OCI-LY7 (cell line): ENCODE results near the gene HERC5. TPM values are rescaled to one million over a fixed set of nuclear protein-coding genes. Genes with fewer than 3 reads are reported as not detected.
"Not testable (repeated sequence)": the region's sequence is repeated elsewhere in the genome, so short reads cannot be mapped to it uniquely, and the experiment has no call there.

ENCODE experiments used
- BruUV-seq: library from RNA; stranded (reverse); fragments of 400-500 nt; replicated peaks from 2 replicates; lab custom pipeline; 2021; lab: Mats Ljungman, UMichigan
- CTCF ChIA-PET: fragments of 300-600 bp; sonication (Branson Sonifier 250); formaldehyde crosslinking; loops from one replicate; lab custom pipeline; 2022; ENCODE audit warnings: antibody characterized with exemption; ENCODE audit not compliant: unreplicated experiment; lab: Charles Lee
- POLR2A ChIA-PET: fragments of 300-600 bp; sonication (Branson Sonifier 250); formaldehyde crosslinking; loops from one replicate; lab custom pipeline; 2022; ENCODE audit warnings: antibody characterized with exemption; lab: Charles Lee
- DNase-seq: peaks from one replicate; pipeline ENCODE4 v3.0.0-alpha.2; 2015; ENCODE audit warnings: low spot score
- H2AFZ ChIP-seq: fragments of 200-600 bp; sonication (generic), shearing (Covaris generic); 2 replicates; pipeline ENCODE4 v1.6.1; 2014; ENCODE audit warnings: mild to moderate bottlenecking, antibody characterized with exemption, low read length, moderate library complexity
- H3K27ac ChIP-seq: fragments of 200-600 bp; sonication (generic); 2 replicates; pipeline ENCODE4 v1.5.1; 2014; ENCODE audit warnings: mixed run types, low read depth, mild to moderate bottlenecking, moderate library complexity, low read length, inconsistent platforms; ENCODE audit not compliant: poor library complexity, severe bottlenecking
- H3K36me3 ChIP-seq: fragments of 200-600 bp; sonication (generic); 2 replicates; pipeline ENCODE4 v1.6.1; 2014; ENCODE audit warnings: mild to moderate bottlenecking, antibody characterized with exemption, low read length, moderate library complexity, mixed read lengths; ENCODE audit not compliant: insufficient read depth
- H3K4me1 ChIP-seq: fragments of 200-600 bp; sonication (generic); 2 replicates; pipeline ENCODE4 v1.5.1; 2014; ENCODE audit warnings: mild to moderate bottlenecking, low read length; ENCODE audit not compliant: insufficient read depth, poor library complexity, severe bottlenecking
- H3K4me2 ChIP-seq: fragments of 200-600 bp; sonication (generic); 2 replicates; pipeline ENCODE4 v1.6.1; 2014; ENCODE audit warnings: mild to moderate bottlenecking, low read length
- H3K4me3 ChIP-seq: fragments of 200-600 bp; sonication (generic); 2 replicates; pipeline ENCODE4 v1.5.1; 2014; ENCODE audit warnings: mild to moderate bottlenecking, low read depth, low read length; ENCODE audit not compliant: poor library complexity, severe bottlenecking
- H3K79me2 ChIP-seq: fragments of 200-600 bp; sonication (generic); 2 replicates; pipeline ENCODE4 v1.6.1; 2016; ENCODE audit warnings: low read depth, mild to moderate bottlenecking, low read length, moderate library complexity, mixed read lengths; ENCODE audit not compliant: insufficient read depth
- H3K9me2 ChIP-seq: fragments of 200-600 bp; sonication (generic); 2 replicates; pipeline ENCODE4 v1.6.1; 2016; ENCODE audit warnings: mild to moderate bottlenecking, low read length, mixed read lengths; ENCODE audit not compliant: insufficient read depth
- H3K9me3 ChIP-seq: fragments of 200-600 bp; sonication (generic); 2 replicates; pipeline ENCODE4 v1.6.1; 2014; ENCODE audit warnings: mild to moderate bottlenecking, mixed run types, low read length, mixed read lengths
- H4K20me1 ChIP-seq: fragments of 200-600 bp; sonication (generic); 2 replicates; pipeline ENCODE4 v1.6.1; 2014; ENCODE audit warnings: mild to moderate bottlenecking, antibody characterized with exemption, low read length, moderate library complexity, mixed read lengths; ENCODE audit not compliant: insufficient read depth
- CTCF ChIP-seq: fragments of 200-600 bp; sonication (generic); conservative IDR thresholded peaks from 2 replicates; pipeline ENCODE4 v1.5.1; 2014; ENCODE audit warnings: mild to moderate bottlenecking, antibody characterized with exemption, low read length, moderate library complexity, mixed read lengths
- EZH2phosphoT487 ChIP-seq: fragments of 200-600 bp; sonication (generic); IDR thresholded peaks from 2 replicates; pipeline ENCODE4 v1.6.1; 2018; ENCODE audit warnings: low read depth, borderline replicate concordance, mild to moderate bottlenecking, mixed run types, antibody characterized with exemption, low read length, moderate library complexity, mixed read lengths
- intact Hi-C: fragments of 100-400 bp; cut with micrococcal nuclease; formaldehyde crosslinking; loops from one replicate; pipeline ENCODE4 v1.10.0; 2022; ENCODE audit not compliant: unreplicated experiment
- total RNA-seq, 2 experiments: library from RNA; depleted of rRNA in 1 of 2; stranded (reverse); fragments of >200 nt in 1 of 2; shearing (Covaris generic) in 1 of 2; gene quantifications; 2 replicates each; pipeline ENCODE4 v1.2.3, GENCODE V29; 2014 to 2022

Gene HERC5
- total RNA-seq, 2 experiments from 2014 or later: not detected

- Histone ChIP-seq H3K27ac (no peak overlapping the region), H3K79me2 (no peaks in the 10 kb centered on the region), H3K4me2 (no peak overlapping the region), H3K9me2 (no peaks in the 10 kb centered on the region), H3K4me1 (no peaks in the 10 kb centered on the region), H3K4me3 (no peak overlapping the region), H3K9me3 (no peaks in the 10 kb centered on the region), H4K20me1 (no peaks in the 10 kb centered on the region), H2AFZ (no peak overlapping the region), H3K36me3 (no peaks in the 10 kb centered on the region)
- no peak for DNase-seq
- BruUV-seq: no TSS peak
- no peak for TF ChIP-seq CTCF
- TF ChIP-seq EZH2phosphoT487: no peak
- intact Hi-C loops: no loop called here
- POLR2A ChIA-PET: interaction anchor here (0.6 kb wide), 1 partner anchor 826 kb away, joined by 3 read pairs; no protein-coding TSS in a partner anchor
- CTCF ChIA-PET: no interaction called here
These were observed 9.4 kb upstream of the HERC5 start for GRCh38 chr4:88447371-88448095.

GRCh38 chr4:88448211-88448765, 8.6 kb upstream of the HERC5 start:
- H3K36me3 ChIP-seq, CTCF ChIA-PET, H2AFZ ChIP-seq, POLR2A ChIA-PET, H3K9me2 ChIP-seq, H3K4me3 ChIP-seq, DNase-seq, H4K20me1 ChIP-seq, BruUV-seq, H3K27ac ChIP-seq, H3K79me2 ChIP-seq, H3K4me2 ChIP-seq, intact Hi-C loops, H3K4me1 ChIP-seq, H3K9me3 ChIP-seq: not testable (repeated sequence)

- Histone ChIP-seq H3K4me2 (no peak overlapping the region), H4K20me1 (no peaks in the 10 kb centered on the region), H3K9me2 (no peaks in the 10 kb centered on the region), H3K27ac (no peak overlapping the region), H3K4me3 (no peak overlapping the region), H3K9me3 (no peaks in the 10 kb centered on the region), H2AFZ (no peak overlapping the region), H3K79me2 (no peaks in the 10 kb centered on the region), H3K36me3 (no peaks in the 10 kb centered on the region), H3K4me1 (no peaks in the 10 kb centered on the region)
- BruUV-seq: no TSS peak
- TF ChIP-seq EZH2phosphoT487: no peak
- TF ChIP-seq CTCF: no peak
- ChIA-PET POLR2A (interaction anchor here (1.0 kb wide), 1 partner anchor 239 kb away, joined by 3 read pairs; no protein-coding TSS in a partner anchor), CTCF (no interaction called here)
- intact Hi-C loops: no loop called here
- no peak for DNase-seq
These were observed 8.0 kb upstream of the HERC5 start for GRCh38 chr4:88448889-88449288.
